ENCODE results near the gene ZBTB48.
"Not testable (repeated sequence)": the region's sequence is repeated elsewhere in the genome, so short reads cannot be mapped to it uniquely, and the experiment has no call there.

The ZBTB48 gene

GRCh38 chr1:6635910-6636760 lies 56.3 kb downstream of the ZBTB48 start:
- no peak for DNase-seq

GRCh38 chr1:6636778-6637177 lies 57.0 kb downstream of the ZBTB48 start:
- not testable (repeated sequence) for DNase-seq

GRCh38 chr1:6637770-6638169 lies 58.0 kb downstream of the ZBTB48 start:
- DNase-seq: no peak

GRCh38 chr1:6638226-6638625 lies 58.4 kb downstream of the ZBTB48 start:
- DNase-seq: no peak

Data from central memory CD4-positive, alpha-beta T cell (primary cell).